SW 1271 (cell line): ENCODE data around the gene MAPK6.
A peak's percentile ranks its signal among the peaks of the same experiment; 100 is the strongest.

Experiments used
- DNase-seq, 2 experiments: peaks; one replicate each; lab custom pipeline; 2025; lab: John Stamatoyannopoulos, UW

MAPK6 gene

DNA sequence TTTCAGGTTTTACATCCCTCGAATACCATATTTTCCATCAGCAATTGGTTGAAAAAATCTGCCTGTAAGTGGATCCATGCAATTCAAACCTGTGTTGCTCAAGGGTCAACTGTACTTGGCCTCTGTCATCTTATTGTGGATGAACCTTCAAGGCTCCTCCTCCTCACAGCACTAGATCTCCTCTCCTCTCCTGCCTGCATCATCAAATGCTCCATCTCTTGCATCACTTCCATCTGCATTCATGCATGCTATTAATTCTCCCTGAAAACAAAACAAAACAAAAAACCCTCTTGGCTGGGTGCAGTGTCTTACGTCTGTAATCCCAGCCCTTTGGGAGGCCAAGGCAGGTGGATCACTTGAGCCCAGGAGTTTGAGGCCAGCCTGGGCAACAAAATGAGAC lies 83.4 kb downstream of the MAPK6 start:
- DNase-seq, result no peak

- peak; percentile 16 to 62 for DNase-seq
Measured at GRCh38 chr15:52103217-52104207, 84.5 kb downstream of the MAPK6 start.

- no peak for DNase-seq
Measured at GRCh38 chr15:52104532-52105004, 85.5 kb downstream of the MAPK6 start.

DNA sequence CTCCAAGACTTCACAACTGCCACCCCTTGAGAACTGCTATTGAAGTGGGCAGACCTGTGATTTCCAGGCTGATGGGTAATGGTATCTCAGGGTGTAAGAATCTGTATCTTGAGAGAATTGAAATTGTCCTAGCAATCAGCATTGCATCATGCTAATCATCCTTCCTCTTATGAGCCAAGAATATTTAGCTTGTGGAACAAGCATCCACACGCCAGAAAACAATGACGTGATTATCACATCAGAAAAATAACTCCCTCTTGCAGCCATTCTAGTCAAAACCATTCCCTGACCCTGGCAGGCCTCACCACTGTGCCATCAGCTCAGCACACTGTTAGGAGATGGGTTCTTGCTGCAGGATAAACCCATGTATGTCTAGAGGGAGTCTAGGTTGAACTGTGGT lies 86.8 kb downstream of the MAPK6 start:
- DNase-seq, result no peak

DNA sequence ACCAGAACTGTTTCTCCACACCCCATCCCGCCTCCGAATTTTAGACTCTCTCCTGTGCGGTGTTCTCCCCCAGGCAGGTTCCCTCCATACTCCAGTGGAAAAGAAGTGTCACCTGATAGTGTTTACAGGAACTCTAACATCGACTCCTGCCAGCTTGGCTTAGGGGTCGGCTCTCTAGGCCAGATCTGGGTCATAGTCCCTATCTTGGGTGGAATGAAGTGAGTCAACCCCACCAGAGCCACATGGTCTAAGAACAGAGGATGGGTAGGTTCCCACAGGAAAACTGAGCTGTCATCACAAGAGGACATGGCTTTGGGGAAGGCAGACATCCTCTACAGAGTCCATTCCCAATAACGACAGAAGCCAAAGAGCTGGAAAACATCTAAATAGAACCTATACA lies 87.6 kb downstream of the MAPK6 start:
- DNase-seq, result no peak

GRCh38 chr15:52107238-52107637 lies 88.2 kb downstream of the MAPK6 start:
- no peak for DNase-seq

DNA sequence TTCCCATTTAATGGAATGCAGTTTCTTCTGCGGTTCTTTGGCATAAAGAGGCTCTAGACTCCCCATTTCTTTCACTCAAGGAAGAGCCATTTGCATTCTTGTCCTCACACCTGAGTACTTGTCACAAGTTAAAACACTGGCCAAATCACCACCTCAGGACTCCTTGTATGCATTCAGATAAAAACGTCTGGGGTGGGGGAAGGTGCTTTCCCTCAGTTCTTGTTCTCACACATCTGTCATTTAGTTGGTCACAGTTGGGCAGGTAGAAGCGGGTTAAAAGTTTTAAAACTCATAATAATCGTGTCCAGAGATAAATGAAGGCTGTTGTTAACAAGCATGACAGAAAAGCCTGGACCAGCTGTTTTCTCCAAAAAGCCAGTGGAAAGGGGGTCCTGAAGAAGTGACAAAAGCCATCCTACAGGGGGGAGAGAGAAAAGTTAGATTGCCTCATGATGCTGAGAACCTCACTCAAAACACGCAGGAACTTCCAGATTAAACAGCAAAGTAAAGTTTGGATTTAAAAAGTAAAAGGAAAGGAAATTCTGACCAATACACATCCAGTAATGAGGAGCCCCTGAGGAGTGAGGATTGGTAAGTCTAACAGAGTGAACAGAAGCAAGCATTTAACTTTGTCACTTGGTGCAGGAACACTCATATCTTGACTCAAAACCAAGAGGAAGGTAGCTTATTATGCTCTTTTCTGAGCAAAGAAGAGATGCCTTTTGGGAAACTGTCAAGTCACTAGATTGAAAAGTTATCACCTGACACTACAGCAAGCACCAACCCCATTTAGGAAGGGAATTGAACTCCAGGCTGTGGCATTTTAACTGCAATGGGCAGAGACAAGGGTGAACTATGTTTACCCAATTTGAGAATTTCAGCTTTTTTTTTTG lies 90.8 kb downstream of the MAPK6 start:
- DNase-seq, result no peak

DNA sequence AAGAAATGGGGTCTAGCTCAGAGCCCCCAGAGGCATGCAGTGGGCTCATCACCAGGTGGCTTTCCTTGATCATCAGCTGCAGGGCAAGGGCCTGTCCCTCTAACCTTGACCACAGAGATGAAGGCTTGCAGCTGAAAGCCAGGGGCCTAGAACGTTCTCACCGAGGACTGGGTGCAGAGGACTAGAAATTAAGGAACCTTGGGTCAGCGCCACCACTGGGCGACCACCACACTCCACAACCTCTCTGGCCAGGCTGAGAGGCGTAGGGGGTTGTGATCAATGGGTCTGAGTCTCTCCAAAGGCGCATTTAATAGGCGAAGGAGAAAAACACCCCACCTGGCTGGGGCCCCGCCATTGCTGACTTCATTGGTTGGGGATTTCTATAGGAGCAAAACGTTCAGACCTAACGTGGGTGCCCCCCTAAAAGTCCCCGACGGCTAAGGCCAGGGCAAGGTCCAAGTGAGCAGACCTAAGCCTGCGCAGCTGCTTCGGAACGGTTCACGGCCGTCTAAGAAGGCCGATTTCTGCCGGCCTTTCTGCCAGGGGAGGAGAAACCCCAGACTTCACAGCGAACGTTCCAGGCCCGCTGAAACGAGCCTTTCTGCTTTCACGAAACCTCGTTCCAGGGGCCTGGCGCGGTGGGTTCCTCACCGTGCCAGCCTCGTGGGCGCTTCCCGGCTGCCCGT lies 92.6 kb downstream of the MAPK6 start:
- no peak for DNase-seq

DNA sequence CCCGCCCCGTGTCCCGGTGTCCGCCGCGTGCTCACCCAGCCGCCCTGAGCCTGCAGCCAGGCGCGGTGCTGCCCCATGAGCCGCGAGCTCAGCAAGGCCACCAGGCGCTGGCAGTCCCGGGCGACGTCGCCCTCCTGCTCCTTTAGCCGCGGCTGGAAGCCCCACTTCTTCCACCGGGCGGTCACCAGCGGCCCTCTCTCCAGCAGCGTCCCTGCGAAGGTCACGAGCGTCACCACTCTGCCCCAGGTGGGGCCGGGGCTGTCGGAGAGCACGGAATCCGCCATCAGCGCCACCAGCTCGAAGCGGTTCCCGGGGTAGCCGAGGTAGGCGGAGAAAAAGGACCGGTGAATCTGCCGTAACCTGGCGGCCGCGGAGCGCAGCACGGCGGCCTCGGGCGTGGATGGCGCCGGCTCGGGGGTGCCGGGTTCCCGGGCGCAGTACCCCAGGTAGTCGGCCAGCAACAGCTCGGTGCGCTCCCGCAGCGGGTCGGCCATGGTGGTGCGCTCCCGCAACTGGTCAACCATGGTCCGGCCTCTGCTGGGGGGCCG lies 93.3 kb downstream of the MAPK6 start:
- DNase-seq, result no peak

- DNase-seq, result no peak
Measured at GRCh38 chr15:52113235-52113634, 94.2 kb downstream of the MAPK6 start.

DNA sequence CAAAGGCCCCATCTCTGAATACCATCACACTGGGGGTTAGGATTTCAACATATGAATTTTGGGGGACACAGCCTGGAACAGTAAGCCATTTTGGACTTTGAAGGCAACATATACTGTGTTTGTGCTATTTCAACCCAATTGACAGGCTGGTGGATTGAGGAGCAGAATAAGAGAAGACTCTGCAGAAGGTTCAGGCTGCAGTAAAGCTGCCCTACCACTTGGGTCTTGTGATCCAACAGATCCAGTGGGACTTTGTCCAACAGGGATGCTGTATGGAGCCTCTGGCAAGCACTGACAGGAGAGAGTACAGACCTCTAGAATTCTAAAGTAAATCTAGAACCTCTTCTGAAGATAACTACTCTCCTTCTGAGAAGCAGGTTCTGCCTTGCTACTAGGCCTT lies 94.7 kb downstream of the MAPK6 start:
- no peak for DNase-seq

GRCh38 chr15:52114261-52115055 lies 95.4 kb downstream of the MAPK6 start:
- no peak for DNase-seq

DNA sequence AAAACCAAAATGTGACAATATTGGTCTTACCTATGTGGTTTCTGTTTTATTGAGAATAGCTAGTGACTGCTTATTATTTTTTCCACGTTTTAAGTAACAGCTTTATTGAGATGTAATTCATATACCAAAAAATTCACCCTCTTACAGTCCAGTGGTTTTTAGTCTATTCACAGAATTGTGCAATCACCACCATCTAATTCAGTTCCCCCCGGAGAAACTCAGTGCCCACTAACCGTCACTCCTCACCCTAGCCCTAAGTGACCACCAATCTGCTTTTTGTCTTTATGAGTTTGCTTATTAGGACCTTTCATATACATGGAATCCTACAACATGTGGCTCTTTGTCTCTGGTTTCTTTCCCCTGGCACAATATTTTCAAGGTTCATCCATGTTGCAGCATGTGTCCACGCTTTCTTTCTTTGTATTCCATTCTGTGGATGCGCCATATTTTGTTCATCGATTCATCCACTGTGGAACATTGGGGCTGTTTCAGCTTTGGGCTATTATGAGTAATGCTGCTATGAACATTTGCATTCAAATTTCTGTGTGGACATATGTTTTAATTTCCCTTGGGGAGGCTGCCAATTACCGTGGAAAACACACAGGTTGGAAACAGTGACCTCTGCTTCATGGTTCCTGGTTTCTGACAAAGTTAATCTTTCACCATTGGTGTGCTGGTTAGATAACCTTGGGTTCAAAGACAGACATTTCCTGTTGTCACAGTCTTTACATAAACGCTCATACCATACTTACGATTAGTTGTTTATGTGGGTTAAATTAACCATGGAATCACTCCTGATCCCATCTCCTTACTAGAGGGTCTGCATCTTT lies 96.8 kb downstream of the MAPK6 start:
- DNase-seq, result no peak
